GM18868 (cell line): ENCODE results near the gene TAF11.
"Not testable (repeated sequence)": the region's sequence is repeated elsewhere in the genome, so short reads cannot be mapped to it uniquely, and the experiment has no call there.

Experiments
- ATAC-seq: cut with Tn5 transposase; IDR thresholded peaks from one replicate; pipeline ENCODE4 v1.9.1; 2021; ENCODE audit warnings: mild to moderate bottlenecking, moderate library complexity; ENCODE audit not compliant: unreplicated experiment

The TAF11 gene

GRCh38 chr6:34906826-34907225 is 19.0 kb upstream of the TAF11 start:
- no peak for ATAC-seq

- ATAC-seq, result no peak
Observed at GRCh38 chr6:34904990-34905613, 17.3 kb upstream of the TAF11 start.

- ATAC-seq, result no peak
Observed at GRCh38 chr6:34901930-34902329, 14.1 kb upstream of the TAF11 start.

- ATAC-seq, result no peak
Observed at GRCh38 chr6:34900321-34901031, 12.6 kb upstream of the TAF11 start.

- ATAC-seq, result not testable (repeated sequence)
Observed at GRCh38 chr6:34899748-34900147, 11.9 kb upstream of the TAF11 start.

GRCh38 chr6:34897716-34898115 is 9.9 kb upstream of the TAF11 start:
- ATAC-seq, result no peak

GRCh38 chr6:34897130-34897529 is 9.3 kb upstream of the TAF11 start:
- no peak for ATAC-seq

GRCh38 chr6:34894693-34895092 is 6.9 kb upstream of the TAF11 start:
- ATAC-seq, result no peak

- ATAC-seq, result no peak
Observed at GRCh38 chr6:34891296-34891695, 3.5 kb upstream of the TAF11 start.

GRCh38 chr6:34890533-34890925 is 2.7 kb upstream of the TAF11 start:
- no peak for ATAC-seq

- ATAC-seq, result peak; percentile 67
Observed at GRCh38 chr6:34888874-34889555, 1.2 kb upstream of the TAF11 start, which contains the start of gene ANKS1A. TSS of gene ANKS1A (plus strand) at chr6:34889255. CDS start at chr6:34889403, 148 bp downstream.

GRCh38 chr6:34888514-34888856 is 643 bp upstream of the TAF11 start:
- ATAC-seq, result no peak

- not testable (repeated sequence) for ATAC-seq
Observed at GRCh38 chr6:34885837-34886236, 2.0 kb downstream of the TAF11 start.

GRCh38 chr6:34884996-34885395 is 2.8 kb downstream of the TAF11 start:
- ATAC-seq, result no peak

- ATAC-seq, result not testable (repeated sequence)
Observed at GRCh38 chr6:34884073-34884472, 3.8 kb downstream of the TAF11 start.

GRCh38 chr6:34877869-34878485 is 9.9 kb downstream of the TAF11 start:
- ATAC-seq, result no peak

- no peak for ATAC-seq
Observed at GRCh38 chr6:34877259-34877658, 10.6 kb downstream of the TAF11 start.

- no peak for ATAC-seq
Observed at GRCh38 chr6:34876472-34876871, 11.4 kb downstream of the TAF11 start.

GRCh38 chr6:34875292-34876213 is 12.3 kb downstream of the TAF11 start:
- no peak for ATAC-seq

- ATAC-seq, result no peak
Observed at GRCh38 chr6:34872332-34872731, 15.5 kb downstream of the TAF11 start.

- ATAC-seq, result no peak
Observed at GRCh38 chr6:34871853-34872252, 16.0 kb downstream of the TAF11 start.
